ENCODE measurements around the gene SLC25A52. TPM values are rescaled to one million over a fixed set of nuclear protein-coding genes. Genes with fewer than 3 reads are reported as not detected.

Gene SLC25A52
- total RNA-seq, 1 donor = not detected

GRCh38 chr18:31791817-31792579 is 31.3 kb upstream of the SLC25A52 start:
- no peak for TF ChIP-seq CTCF (IDR thresholded peaks at IDR 0.05; ENCODE audit: insufficient read depth, low read depth, low read length)
- no peak for DNase-seq (ENCODE audit: low read depth)
- H3K4me3 ChIP-seq (ENCODE audit: low read depth, low read length) = no peak overlapping the region

- no peak for TF ChIP-seq CTCF (IDR thresholded peaks at IDR 0.05; ENCODE audit: insufficient read depth, low read depth, low read length)
- H3K4me3 ChIP-seq (ENCODE audit: low read depth, low read length) = no peak overlapping the region
- DNase-seq (ENCODE audit: low read depth) = no peak
Observed at GRCh38 chr18:31789409-31789808, 28.7 kb upstream of the SLC25A52 start.

GRCh38 chr18:31783059-31783458 is 22.4 kb upstream of the SLC25A52 start:
- H3K4me3 ChIP-seq (ENCODE audit: low read depth, low read length) = no peak overlapping the region
- no peak for DNase-seq (ENCODE audit: low read depth)
- TF ChIP-seq CTCF (IDR thresholded peaks at IDR 0.05; ENCODE audit: insufficient read depth, low read depth, low read length) = no peak

- no peak overlapping the region for H3K4me3 ChIP-seq (ENCODE audit: low read depth, low read length)
- no peak for TF ChIP-seq CTCF (IDR thresholded peaks at IDR 0.05; ENCODE audit: insufficient read depth, low read depth, low read length)
- no peak for DNase-seq (ENCODE audit: low read depth)
Observed at GRCh38 chr18:31778391-31778950, 17.8 kb upstream of the SLC25A52 start.

GRCh38 chr18:31776093-31776492 is 15.4 kb upstream of the SLC25A52 start:
- peak; percentile 2 for DNase-seq (ENCODE audit: low read depth)
- no peak for TF ChIP-seq CTCF (IDR thresholded peaks at IDR 0.05; ENCODE audit: insufficient read depth, low read depth, low read length)
- H3K4me3 ChIP-seq (ENCODE audit: low read depth, low read length) = no peak overlapping the region

GRCh38 chr18:31774962-31775361 is 14.3 kb upstream of the SLC25A52 start:
- no peak for TF ChIP-seq CTCF (IDR thresholded peaks at IDR 0.05; ENCODE audit: insufficient read depth, low read depth, low read length)
- H3K4me3 ChIP-seq (ENCODE audit: low read depth, low read length) = no peak overlapping the region
- DNase-seq (ENCODE audit: low read depth) = no peak

GRCh38 chr18:31774477-31774785 is 13.8 kb upstream of the SLC25A52 start:
- no peak overlapping the region for H3K4me3 ChIP-seq (ENCODE audit: low read depth, low read length)
- TF ChIP-seq CTCF (IDR thresholded peaks at IDR 0.05; ENCODE audit: insufficient read depth, low read depth, low read length) = no peak
- no peak for DNase-seq (ENCODE audit: low read depth)
